DND-41 (cell line): ENCODE results near the gene ACVR1C.

Source experiments
- EZH2 ChIP-seq: IDR thresholded peaks from 3 replicates; pipeline ENCODE4 v1.6.1; 2012; ENCODE audit warnings: borderline replicate concordance, low read depth, mild to moderate bottlenecking, moderate library complexity, low read length, inconsistent platforms; ENCODE audit not compliant: severe bottlenecking
- TF ChIP-seq, protein P1 (sequence below): IDR thresholded peaks from 2 replicates; pipeline ENCODE4 v1.5.1; 2012; ENCODE audit warnings: borderline replicate concordance, low read length, moderate library complexity, mild to moderate bottlenecking; ENCODE audit not compliant: poor library complexity, severe bottlenecking; ENCODE audit errors: extremely low read depth

DNA sequence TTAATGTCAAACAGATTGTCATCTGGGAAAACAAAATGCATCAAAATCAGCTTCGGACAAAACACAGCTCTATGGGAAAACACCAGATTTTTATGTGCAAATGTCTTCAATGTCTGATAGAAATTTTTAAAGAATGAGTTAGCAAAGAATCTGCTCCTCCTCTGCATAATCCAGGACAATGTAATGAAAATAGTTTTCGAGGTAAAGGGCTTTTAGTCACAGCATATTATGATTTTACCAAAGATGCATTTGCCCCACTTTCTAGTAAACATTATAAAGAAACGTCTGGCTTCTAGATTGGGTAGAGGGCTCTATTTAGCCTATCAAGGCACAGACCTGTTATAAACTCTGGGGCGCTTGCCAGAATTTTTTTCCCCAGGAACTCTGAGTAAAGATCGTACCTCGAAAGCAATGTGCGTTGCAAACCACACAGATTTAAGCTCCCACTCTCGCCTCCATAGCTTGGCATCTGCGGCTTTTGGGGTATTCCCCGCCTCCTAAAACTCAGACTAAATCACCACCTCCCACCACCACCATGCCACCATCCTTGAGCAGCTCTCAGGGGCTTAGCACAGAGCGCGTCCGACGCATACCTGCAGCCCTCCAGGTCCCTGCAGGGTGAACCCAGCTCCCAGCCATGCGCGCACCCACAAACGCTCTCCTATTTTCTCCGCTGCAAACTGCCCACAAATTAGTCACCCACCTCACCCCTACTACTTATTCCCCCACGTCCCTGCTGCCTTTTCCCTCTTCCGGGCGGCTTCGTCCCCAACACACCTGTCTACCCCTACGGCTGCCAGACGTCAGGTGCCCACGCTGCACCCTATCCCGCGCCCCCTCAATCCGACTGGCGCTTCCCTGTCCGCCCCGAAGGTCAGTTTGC is 829 bp downstream of the ACVR1C start:
- TF ChIP-seq, protein P1, sequence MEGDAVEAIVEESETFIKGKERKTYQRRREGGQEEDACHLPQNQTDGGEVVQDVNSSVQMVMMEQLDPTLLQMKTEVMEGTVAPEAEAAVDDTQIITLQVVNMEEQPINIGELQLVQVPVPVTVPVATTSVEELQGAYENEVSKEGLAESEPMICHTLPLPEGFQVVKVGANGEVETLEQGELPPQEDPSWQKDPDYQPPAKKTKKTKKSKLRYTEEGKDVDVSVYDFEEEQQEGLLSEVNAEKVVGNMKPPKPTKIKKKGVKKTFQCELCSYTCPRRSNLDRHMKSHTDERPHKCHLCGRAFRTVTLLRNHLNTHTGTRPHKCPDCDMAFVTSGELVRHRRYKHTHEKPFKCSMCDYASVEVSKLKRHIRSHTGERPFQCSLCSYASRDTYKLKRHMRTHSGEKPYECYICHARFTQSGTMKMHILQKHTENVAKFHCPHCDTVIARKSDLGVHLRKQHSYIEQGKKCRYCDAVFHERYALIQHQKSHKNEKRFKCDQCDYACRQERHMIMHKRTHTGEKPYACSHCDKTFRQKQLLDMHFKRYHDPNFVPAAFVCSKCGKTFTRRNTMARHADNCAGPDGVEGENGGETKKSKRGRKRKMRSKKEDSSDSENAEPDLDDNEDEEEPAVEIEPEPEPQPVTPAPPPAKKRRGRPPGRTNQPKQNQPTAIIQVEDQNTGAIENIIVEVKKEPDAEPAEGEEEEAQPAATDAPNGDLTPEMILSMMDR: no peak
- no peak for TF ChIP-seq EZH2
